Measurements from ENCODE around the gene SEC14L3. TPM values are rescaled to one million over a fixed set of nuclear protein-coding genes. Genes with fewer than 3 reads are reported as not detected.
A peak's percentile ranks its signal among the peaks of the same experiment; 100 is the strongest.

SEC14L3 gene
- total and polyA plus RNA-seq, 2 donors (not counting 1 experiment from before 2014, with no cell fraction given), result not detected

DNA sequence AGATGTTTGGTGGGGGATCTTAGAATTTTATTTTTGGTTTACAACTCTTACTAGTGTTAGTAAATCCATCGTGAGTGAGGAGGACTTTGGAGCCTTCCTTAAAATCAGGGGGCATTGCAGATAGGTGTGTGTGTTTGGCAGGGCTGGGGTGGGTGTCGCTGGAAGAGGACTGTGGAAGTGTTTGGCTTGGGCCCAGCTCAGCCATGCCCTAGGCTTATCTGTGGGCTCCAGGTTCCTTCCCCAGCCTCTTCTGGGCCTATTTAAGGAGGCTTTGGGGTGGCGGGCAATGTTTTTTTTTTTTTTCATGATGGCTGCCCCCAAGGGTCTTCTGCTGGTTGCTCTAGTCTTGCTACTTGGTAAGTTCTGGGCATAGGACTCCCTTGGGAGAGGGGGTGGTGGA, 24.2 kb downstream of the SEC14L3 start:
- Histone ChIP-seq H3K27me3 (replicated peaks in 1 of 4; ENCODE audit: control extremely low read depth in 1 of 4, control insufficient read depth in 3 of 4, insufficient read depth in 4 of 4, low read length in 3 of 4) (peaks cover 0 to 31% (median 3%) of the 10 kb centered on the region in 4 experiments), H3K79me2 (ENCODE audit: control insufficient read depth, insufficient read depth, low read length) (no peaks in the 10 kb centered on the region), H3K4me1 (ENCODE audit: control insufficient read depth in 2 of 2, insufficient read depth in 2 of 2, low read length in 2 of 2) (peaks cover 0 to 4% of the 10 kb centered on the region in 2 donors), H2AFZ (ENCODE audit: insufficient read depth, low read depth, low read length, poor library complexity, severe bottlenecking) (no peak overlapping the region), H3K4me2 (replicated peaks; ENCODE audit: low read depth, low read length, poor library complexity, severe bottlenecking) (no peak overlapping the region), H3K9ac (ENCODE audit: low read length) (no peak overlapping the region), H3K4me3 (ENCODE audit: control extremely low read depth in 1 of 5, extremely low read depth in 1 of 5, insufficient read depth in 1 of 5, low read depth in 2 of 5, low read length in 4 of 5) (no peak overlapping the region), H3K9me3 (ENCODE audit: control extremely low read depth in 1 of 3, control insufficient read depth in 2 of 3, insufficient read depth in 1 of 3, low read length in 2 of 3) (peaks cover 0 to 21% (median 0%) of the 10 kb centered on the region in 3 donors), H3K36me3 (replicated peaks in 1 of 2; ENCODE audit: control extremely low read depth in 1 of 2, control insufficient read depth in 1 of 2, extremely low read depth in 1 of 2, insufficient read depth in 2 of 2, low read length in 1 of 2) (no peaks in the 10 kb centered on the region), H3K27ac (ENCODE audit: low read length in 2 of 2) (no peak overlapping the region), H4K20me1 (ENCODE audit: control insufficient read depth, insufficient read depth, low read length, poor library complexity, severe bottlenecking) (no peaks in the 10 kb centered on the region)
- 63% methylated on average over 2 of the region's 3 CpGs for whole genome bisulfite sequencing (ENCODE audit: insufficient coverage)
- intact Hi-C loops (cut with micrococcal nuclease), result no loop called here
- Mint-ChIP-seq H3K4me3 (no peak overlapping the region), H3K9me3 (ENCODE audit: insufficient read depth) (peaks cover 5% of the 10 kb centered on the region), H3K4me1 (peaks cover 8% of the 10 kb centered on the region), H3K27me3 (peaks cover 40% of the 10 kb centered on the region), H3K27ac (no peak overlapping the region)
- ChIA-PET CTCF (no interaction called here), POLR2A (no interaction called here)
- ATAC-seq (ENCODE audit: low read depth), result no peak
- DNase-seq, result no peak
- TF ChIP-seq, protein P1, sequence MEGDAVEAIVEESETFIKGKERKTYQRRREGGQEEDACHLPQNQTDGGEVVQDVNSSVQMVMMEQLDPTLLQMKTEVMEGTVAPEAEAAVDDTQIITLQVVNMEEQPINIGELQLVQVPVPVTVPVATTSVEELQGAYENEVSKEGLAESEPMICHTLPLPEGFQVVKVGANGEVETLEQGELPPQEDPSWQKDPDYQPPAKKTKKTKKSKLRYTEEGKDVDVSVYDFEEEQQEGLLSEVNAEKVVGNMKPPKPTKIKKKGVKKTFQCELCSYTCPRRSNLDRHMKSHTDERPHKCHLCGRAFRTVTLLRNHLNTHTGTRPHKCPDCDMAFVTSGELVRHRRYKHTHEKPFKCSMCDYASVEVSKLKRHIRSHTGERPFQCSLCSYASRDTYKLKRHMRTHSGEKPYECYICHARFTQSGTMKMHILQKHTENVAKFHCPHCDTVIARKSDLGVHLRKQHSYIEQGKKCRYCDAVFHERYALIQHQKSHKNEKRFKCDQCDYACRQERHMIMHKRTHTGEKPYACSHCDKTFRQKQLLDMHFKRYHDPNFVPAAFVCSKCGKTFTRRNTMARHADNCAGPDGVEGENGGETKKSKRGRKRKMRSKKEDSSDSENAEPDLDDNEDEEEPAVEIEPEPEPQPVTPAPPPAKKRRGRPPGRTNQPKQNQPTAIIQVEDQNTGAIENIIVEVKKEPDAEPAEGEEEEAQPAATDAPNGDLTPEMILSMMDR (IDR thresholded peaks at IDR 0.05), result no peak
- no peak for TF ChIP-seq EZH2 (IDR thresholded peaks at IDR 0.05; ENCODE audit: borderline replicate concordance, insufficient read depth, low read depth, low read length, poor library complexity, severe bottlenecking)

GRCh38 chr22:30445438-30446145, 26.2 kb downstream of the SEC14L3 start:
- no peak overlapping the region for H3K9ac ChIP-seq (ENCODE audit: low read length)
- no peak overlapping the region for H2AFZ ChIP-seq (ENCODE audit: insufficient read depth, low read depth, low read length, poor library complexity, severe bottlenecking)
- POLR2A ChIA-PET, result no interaction called here
- H3K4me1 ChIP-seq (ENCODE audit: control insufficient read depth in 2 of 2, insufficient read depth in 2 of 2, low read length in 2 of 2), result peaks cover 8 to 11% of the 10 kb centered on the region in 2 donors
- peaks cover 0 to 22% (median 0%) of the 10 kb centered on the region in 3 donors for H3K9me3 ChIP-seq (ENCODE audit: control extremely low read depth in 1 of 3, control insufficient read depth in 2 of 3, insufficient read depth in 1 of 3, low read length in 2 of 3)
- DNase-seq, result no peak
- Mint-ChIP-seq H3K27me3 (peaks cover 43% of the 10 kb centered on the region), H3K9me3 (ENCODE audit: insufficient read depth) (peaks cover 5% of the 10 kb centered on the region), H3K4me3 (no peak overlapping the region), H3K4me1 (peaks cover 15% of the 10 kb centered on the region), H3K27ac (no peak overlapping the region)
- H3K79me2 ChIP-seq (ENCODE audit: control insufficient read depth, insufficient read depth, low read length), result no peaks in the 10 kb centered on the region
- TF ChIP-seq EZH2 (IDR thresholded peaks at IDR 0.05; ENCODE audit: borderline replicate concordance, insufficient read depth, low read depth, low read length, poor library complexity, severe bottlenecking), result no peak
- TF ChIP-seq, protein P1 (IDR thresholded peaks at IDR 0.05), result peak; percentile 30
- intact Hi-C loops (cut with micrococcal nuclease), result no loop called here
- peaks cover 0 to 34% (median 3%) of the 10 kb centered on the region in 4 experiments for H3K27me3 ChIP-seq (replicated peaks in 1 of 4; ENCODE audit: control extremely low read depth in 1 of 4, control insufficient read depth in 3 of 4, insufficient read depth in 4 of 4, low read length in 3 of 4)
- no peak overlapping the region for H3K27ac ChIP-seq (ENCODE audit: low read length in 2 of 2)
- ATAC-seq (ENCODE audit: low read depth), result no peak
- no CpG with 5 or more reads among the region's 5 CpGs for WGBS (ENCODE audit: insufficient coverage)
- no peak overlapping the region for H3K4me2 ChIP-seq (replicated peaks; ENCODE audit: low read depth, low read length, poor library complexity, severe bottlenecking)
- CTCF ChIA-PET, result interaction anchor here (1.0 kb wide), 2 partner anchors 36 to 309 kb away, joined by 3 read pairs; no protein-coding TSS in a partner anchor
- H3K36me3 ChIP-seq (replicated peaks in 1 of 2; ENCODE audit: control extremely low read depth in 1 of 2, control insufficient read depth in 1 of 2, extremely low read depth in 1 of 2, insufficient read depth in 2 of 2, low read length in 1 of 2), result no peaks in the 10 kb centered on the region
- H4K20me1 ChIP-seq (ENCODE audit: control insufficient read depth, insufficient read depth, low read length, poor library complexity, severe bottlenecking), result no peaks in the 10 kb centered on the region
- H3K4me3 ChIP-seq (ENCODE audit: control extremely low read depth in 1 of 5, extremely low read depth in 1 of 5, insufficient read depth in 1 of 5, low read depth in 2 of 5, low read length in 4 of 5), result no peak overlapping the region
